ENCODE results near the gene APOL6. TPM values are rescaled to one million over a fixed set of nuclear protein-coding genes. Genes with fewer than 3 reads are reported as not detected.

APOL6 gene
- total and polyA plus RNA-seq, 9 of the 15 experiments (the other 6 are each of a cell fraction or from before 2014, with no cell fraction given): 0.29 to 1.2 (median 0.70) TPM

DNA sequence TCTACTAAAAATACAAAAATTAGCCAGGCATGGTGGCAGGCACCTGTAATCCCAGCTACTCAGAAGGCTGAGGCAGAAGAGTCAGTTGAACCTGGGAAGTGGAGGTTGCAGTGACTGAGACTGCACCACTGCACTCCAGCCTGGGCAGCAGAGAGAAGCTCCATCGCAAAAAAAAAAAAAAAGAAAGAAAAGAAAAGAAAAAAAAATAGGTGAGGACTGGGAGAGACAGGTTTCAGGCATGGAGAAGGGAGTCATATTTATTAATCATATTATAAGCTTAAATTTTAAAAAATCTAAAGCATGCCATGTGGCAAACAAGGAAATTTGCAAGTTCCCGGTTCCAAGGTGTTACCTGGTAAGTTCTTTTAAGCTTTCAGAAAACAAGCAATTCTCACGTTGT, 69.3 kb downstream of the APOL6 start, which contains the start of gene APOL5:
Gene APOL5 (plus strand): TSS at position 301 of the 400 bp plus-strand sequence. CDS start 0 bp downstream, at position 301.
- no peaks in the 10 kb centered on the region; the same call in 1 of the 2 replicates for H3K9me3 ChIP-seq (replicated peaks; ENCODE audit: control insufficient read depth, insufficient read depth, low read depth, low read length)
- whole genome bisulfite sequencing (ENCODE audit: insufficient coverage, low coverage, missing lambda C conversion rate): 3% methylated on average over 2 of the region's 3 CpGs
- H3K36me3 ChIP-seq (ENCODE audit: control insufficient read depth, insufficient read depth, low read length): no peaks in the 10 kb centered on the region
- H3K27ac ChIP-seq (ENCODE audit: extremely low read depth, low read depth, low read length): no peak within 1 kb of the TSS
- H3K4me1 ChIP-seq (replicated peaks in 1 of 2; ENCODE audit: control insufficient read depth in 2 of 2, insufficient read depth in 2 of 2, low read length in 2 of 2): no peaks in the 10 kb centered on the region; a peak in 2 of 5 replicates
- intact Hi-C loops (cut with micrococcal nuclease): no loop called here
- FAIRE-seq (no peak), ATAC-seq (no peak), DNase-seq (ENCODE audit: extremely low read depth in 1 of 4, low spot score in 3 of 4) (no peak)
- no peak within 1 kb of the TSS for H3K9ac ChIP-seq (ENCODE audit: insufficient read depth in 1 of 2, low read depth in 2 of 2, low read length in 2 of 2)
- no peaks in the 10 kb centered on the region for H4K20me1 ChIP-seq (replicated peaks; ENCODE audit: control insufficient read depth, insufficient read depth, low read length)
- no peak within 1 kb of the TSS for H2AFZ ChIP-seq (ENCODE audit: low read depth, low read length)
- ChIA-PET CTCF (ENCODE audit: low intra/inter-chr PET ratio) (no interaction called here), POLR2A (no interaction called here)
- BruUV-seq (replicated peaks): no TSS peak
- no peaks in the 10 kb centered on the region for H3K9me1 ChIP-seq (ENCODE audit: control insufficient read depth, insufficient read depth, low read length)
- in situ Hi-C loops (cut with MboI): no loop called here
- H3K27me3 ChIP-seq (ENCODE audit: control insufficient read depth in 2 of 2, insufficient read depth in 2 of 2, low read length in 2 of 2): no peaks in the 10 kb centered on the region
- no peak within 1 kb of the TSS for H3K4me3 ChIP-seq
- H3K79me2 ChIP-seq (ENCODE audit: control insufficient read depth, insufficient read depth, low read length): no peaks in the 10 kb centered on the region
- no peak within 1 kb of the TSS for H3K4me2 ChIP-seq (ENCODE audit: insufficient read depth, low read length)
- TF ChIP-seq MCM5 (IDR thresholded peaks at IDR 0.05; ENCODE audit: low read depth) (no peak), TCF7L2 (IDR thresholded peaks at IDR 0.05; ENCODE audit: low read depth, low read length) (no peak), MCM7 (IDR thresholded peaks at IDR 0.05) (no peak), ZNF644 (tag; IDR thresholded peaks at IDR 0.05; ENCODE audit: low read depth) (no peak), NFIX (CRISPR knock-in tag; IDR thresholded peaks at IDR 0.05; ENCODE audit: low read depth) (no peak), ZNF134 (CRISPR knock-in tag; conservative IDR thresholded peaks at IDR 0.05) (no peak), NFE2L1 (tag; IDR thresholded peaks at IDR 0.05; ENCODE audit: borderline replicate concordance, low read depth) (no peak), FOXJ2 (tag; IDR thresholded peaks at IDR 0.05) (no peak), ZNF146 (CRISPR knock-in tag; IDR thresholded peaks at IDR 0.05; ENCODE audit: unreplicated experiment) (no peak), ZNF263 (CRISPR knock-in tag; IDR thresholded peaks at IDR 0.05; ENCODE audit: borderline replicate concordance) (no peak), ZNF695 (CRISPR knock-in tag; IDR thresholded peaks at IDR 0.05) (no peak), TFAM (CRISPR knock-in tag; conservative IDR thresholded peaks at IDR 0.05) (no peak), ETV1 (tag; conservative IDR thresholded peaks at IDR 0.05; ENCODE audit: low read depth) (no peak)
- TF ChIP-seq, protein P1, sequence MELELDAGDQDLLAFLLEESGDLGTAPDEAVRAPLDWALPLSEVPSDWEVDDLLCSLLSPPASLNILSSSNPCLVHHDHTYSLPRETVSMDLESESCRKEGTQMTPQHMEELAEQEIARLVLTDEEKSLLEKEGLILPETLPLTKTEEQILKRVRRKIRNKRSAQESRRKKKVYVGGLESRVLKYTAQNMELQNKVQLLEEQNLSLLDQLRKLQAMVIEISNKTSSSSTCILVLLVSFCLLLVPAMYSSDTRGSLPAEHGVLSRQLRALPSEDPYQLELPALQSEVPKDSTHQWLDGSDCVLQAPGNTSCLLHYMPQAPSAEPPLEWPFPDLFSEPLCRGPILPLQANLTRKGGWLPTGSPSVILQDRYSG (tag; conservative IDR thresholded peaks at IDR 0.05; ENCODE audit: low read depth): no peak
- TF ChIP-seq, protein P2, sequence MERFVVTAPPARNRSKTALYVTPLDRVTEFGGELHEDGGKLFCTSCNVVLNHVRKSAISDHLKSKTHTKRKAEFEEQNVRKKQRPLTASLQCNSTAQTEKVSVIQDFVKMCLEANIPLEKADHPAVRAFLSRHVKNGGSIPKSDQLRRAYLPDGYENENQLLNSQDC (CRISPR knock-in tag; IDR thresholded peaks at IDR 0.05): no peak
- TF ChIP-seq, protein P3, sequence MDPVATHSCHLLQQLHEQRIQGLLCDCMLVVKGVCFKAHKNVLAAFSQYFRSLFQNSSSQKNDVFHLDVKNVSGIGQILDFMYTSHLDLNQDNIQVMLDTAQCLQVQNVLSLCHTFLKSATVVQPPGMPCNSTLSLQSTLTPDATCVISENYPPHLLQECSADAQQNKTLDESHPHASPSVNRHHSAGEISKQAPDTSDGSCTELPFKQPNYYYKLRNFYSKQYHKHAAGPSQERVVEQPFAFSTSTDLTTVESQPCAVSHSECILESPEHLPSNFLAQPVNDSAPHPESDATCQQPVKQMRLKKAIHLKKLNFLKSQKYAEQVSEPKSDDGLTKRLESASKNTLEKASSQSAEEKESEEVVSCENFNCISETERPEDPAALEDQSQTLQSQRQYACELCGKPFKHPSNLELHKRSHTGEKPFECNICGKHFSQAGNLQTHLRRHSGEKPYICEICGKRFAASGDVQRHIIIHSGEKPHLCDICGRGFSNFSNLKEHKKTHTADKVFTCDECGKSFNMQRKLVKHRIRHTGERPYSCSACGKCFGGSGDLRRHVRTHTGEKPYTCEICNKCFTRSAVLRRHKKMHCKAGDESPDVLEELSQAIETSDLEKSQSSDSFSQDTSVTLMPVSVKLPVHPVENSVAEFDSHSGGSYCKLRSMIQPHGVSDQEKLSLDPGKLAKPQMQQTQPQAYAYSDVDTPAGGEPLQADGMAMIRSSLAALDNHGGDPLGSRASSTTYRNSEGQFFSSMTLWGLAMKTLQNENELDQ (CRISPR knock-in tag; IDR thresholded peaks at IDR 0.05; ENCODE audit: borderline replicate concordance): no peak
- TF ChIP-seq, protein P4, sequence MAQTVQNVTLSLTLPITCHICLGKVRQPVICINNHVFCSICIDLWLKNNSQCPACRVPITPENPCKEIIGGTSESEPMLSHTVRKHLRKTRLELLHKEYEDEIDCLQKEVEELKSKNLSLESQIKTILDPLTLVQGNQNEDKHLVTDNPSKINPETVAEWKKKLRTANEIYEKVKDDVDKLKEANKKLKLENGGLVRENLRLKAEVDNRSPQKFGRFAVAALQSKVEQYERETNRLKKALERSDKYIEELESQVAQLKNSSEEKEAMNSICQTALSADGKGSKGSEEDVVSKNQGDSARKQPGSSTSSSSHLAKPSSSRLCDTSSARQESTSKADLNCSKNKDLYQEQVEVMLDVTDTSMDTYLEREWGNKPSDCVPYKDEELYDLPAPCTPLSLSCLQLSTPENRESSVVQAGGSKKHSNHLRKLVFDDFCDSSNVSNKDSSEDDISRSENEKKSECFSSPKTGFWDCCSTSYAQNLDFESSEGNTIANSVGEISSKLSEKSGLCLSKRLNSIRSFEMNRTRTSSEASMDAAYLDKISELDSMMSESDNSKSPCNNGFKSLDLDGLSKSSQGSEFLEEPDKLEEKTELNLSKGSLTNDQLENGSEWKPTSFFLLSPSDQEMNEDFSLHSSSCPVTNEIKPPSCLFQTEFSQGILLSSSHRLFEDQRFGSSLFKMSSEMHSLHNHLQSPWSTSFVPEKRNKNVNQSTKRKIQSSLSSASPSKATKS (CRISPR knock-in tag; IDR thresholded peaks at IDR 0.05): no peak
